Mucosa of descending colon (tissue), 3 donors: ENCODE results near the gene HSPA12A. TPM values are rescaled to one million over a fixed set of nuclear protein-coding genes. Genes with fewer than 3 reads are reported as not detected.

Experiments used
- ATAC-seq: fragments of 200-7000 bp; cut with Tn5 transposase; one replicate; pipeline ENCODE4 v1.9.1; 2020; ENCODE audit warnings: mild to moderate bottlenecking, moderate library complexity
- DNase-seq, 3 donors: peaks; one replicate each; pipeline ENCODE4 v3.0.0-alpha.2; 2020
- H3K36me3 ChIP-seq: fragments of 200-600 bp; one replicate; pipeline ENCODE4 v1.8.0; 2021; ENCODE audit warnings: low read depth, mild to moderate bottlenecking
- H3K4me1 ChIP-seq: fragments of 200-600 bp; one replicate; pipeline ENCODE4 v1.8.0; 2021; ENCODE audit warnings: low read depth, mild to moderate bottlenecking
- H3K4me3 ChIP-seq: fragments of 200-600 bp; one replicate; pipeline ENCODE4 v1.8.0; 2021; ENCODE audit warnings: mild to moderate bottlenecking
- H3K9me3 ChIP-seq: fragments of 200-600 bp; one replicate; pipeline ENCODE4 v1.8.0; 2021; ENCODE audit warnings: mild to moderate bottlenecking
- CTCF ChIP-seq: fragments of 200-600 bp; IDR thresholded peaks from one replicate; pipeline ENCODE4 v1.8.0; 2022; ENCODE audit warnings: antibody characterized with exemption, mild to moderate bottlenecking
- intact Hi-C, 2 donors: fragments of 100-400 bp; cut with DNase I in 1 of 2; cut with micrococcal nuclease in 1 of 2; formaldehyde crosslinking; loops; one replicate each; pipeline versions ENCODE4 v1.11.0 to v1.11.1; 2022; cut with DNase I, micrococcal nuclease
- total RNA-seq, 3 donors: library from RNA; stranded (reverse); fragmentation: NEBNext Ultra II Directional in 2 of 3; extraction: Animal tissue kit (Norgen Biotek cat#: 25700) in 2 of 3; gene quantifications; one replicate each; pipeline versions ENCODE4 v1.2.1 to v1.2.4, GENCODE V29; 2021 to 2023
- donor health status: DM: no; HTN: no; CAD: no; lungs with moderate emphysema.
- donor health status: DM: no; HTN: no; CAD: no.
- donor health status: DM: no; HTN: yes; CAD: no.

The HSPA12A gene
- total RNA-seq, 3 donors from 2014 or later, result 7.7 to 20.6 (median 8.8) TPM

GRCh38 chr10:116769368-116769767 is 27.0 kb upstream of the HSPA12A start:
- DNase-seq, result no peak
- intact Hi-C loops, result no loop called here

GRCh38 chr10:116768786-116769185 is 26.4 kb upstream of the HSPA12A start:
- H3K4me3 ChIP-seq, result no peak overlapping the region
- no peak for DNase-seq
- no peaks in the 10 kb centered on the region for H3K36me3 ChIP-seq
- no peak for ATAC-seq
- intact Hi-C loops, result no loop called here
- H3K4me1 ChIP-seq, result peaks cover 19% of the 10 kb centered on the region
- peaks cover 2% of the 10 kb centered on the region for H3K9me3 ChIP-seq
- no peak for TF ChIP-seq CTCF

More at GRCh38 chr10:116769368-116769767, 27.0 kb upstream of the HSPA12A start:
- Histone ChIP-seq H3K4me3 (no peak overlapping the region), H3K9me3 (peaks cover 2% of the 10 kb centered on the region), H3K36me3 (no peaks in the 10 kb centered on the region), H3K4me1 (peaks cover 19% of the 10 kb centered on the region)
- TF ChIP-seq CTCF, result no peak
- no peak for ATAC-seq

GRCh38 chr10:116766837-116767634 is 24.7 kb upstream of the HSPA12A start:
- Histone ChIP-seq H3K4me3 (no peak overlapping the region), H3K36me3 (no peaks in the 10 kb centered on the region), H3K9me3 (peaks cover 2% of the 10 kb centered on the region), H3K4me1 (peaks cover 19% of the 10 kb centered on the region)
- DNase-seq, result peak in 2 of 3 donors; percentile 41 to 63
- TF ChIP-seq CTCF, result no peak
- ATAC-seq, result peak; percentile 71
- intact Hi-C loops, result no loop called here

- peak in 1 of 3 donors; percentile 20 for DNase-seq
- Histone ChIP-seq H3K4me1 (peaks cover 19% of the 10 kb centered on the region), H3K9me3 (peaks cover 2% of the 10 kb centered on the region), H3K36me3 (no peaks in the 10 kb centered on the region), H3K4me3 (no peak overlapping the region)
- intact Hi-C loops, result no loop called here
- peak; percentile 71 for ATAC-seq
- no peak for TF ChIP-seq CTCF
Measured at GRCh38 chr10:116766241-116766827, 24.0 kb upstream of the HSPA12A start.

GRCh38 chr10:116765648-116766081 is 23.3 kb upstream of the HSPA12A start:
- DNase-seq, result peak in 2 of 3 donors; percentile 51 to 77
- Histone ChIP-seq H3K36me3 (no peaks in the 10 kb centered on the region), H3K9me3 (peaks cover 2% of the 10 kb centered on the region), H3K4me3 (no peak overlapping the region), H3K4me1 (peaks cover 19% of the 10 kb centered on the region)
- intact Hi-C loops, result no loop called here
- peak; percentile 46 for TF ChIP-seq CTCF
- ATAC-seq, result peak; percentile 65
